ENCODE results near the gene RWDD2A.
A peak's percentile ranks its signal among the peaks of the same experiment; 100 is the strongest.
"Not testable (repeated sequence)": the region's sequence is repeated elsewhere in the genome, so short reads cannot be mapped to it uniquely, and the experiment has no call there.

The RWDD2A gene

GRCh38 chr6:83192871-83193746, at the start of gene RWDD2A, which contains the start of gene PGM3:
RWDD2A (plus strand) TSS chr6:83193357; CDS start chr6:83194452, 1,095 bp downstream.
PGM3 (minus strand) TSS chr6:83193265; CDS start chr6:83191012, 2,253 bp downstream.
- DNase-seq = peak; percentile 87 to 88

DNA sequence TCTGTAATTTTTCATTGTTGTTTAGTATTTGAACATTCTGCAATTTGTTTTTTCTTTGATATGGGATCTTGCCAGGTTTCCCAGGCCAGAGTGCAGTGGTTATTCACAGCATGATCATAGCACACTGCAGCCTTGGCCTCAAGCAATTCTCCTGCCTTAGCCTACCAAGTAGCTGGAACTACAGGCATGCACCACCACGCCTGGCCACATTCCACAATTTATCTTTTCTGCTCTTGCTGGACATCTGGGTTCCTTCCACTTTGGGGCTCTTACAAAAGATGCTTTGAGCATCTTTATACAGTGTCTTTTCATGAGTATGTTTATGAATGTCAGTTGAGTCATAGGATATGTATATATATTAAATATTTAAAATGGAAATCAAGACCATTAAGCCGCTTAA, 42.0 kb upstream of the RWDD2A start:
- no peak for DNase-seq

DNA sequence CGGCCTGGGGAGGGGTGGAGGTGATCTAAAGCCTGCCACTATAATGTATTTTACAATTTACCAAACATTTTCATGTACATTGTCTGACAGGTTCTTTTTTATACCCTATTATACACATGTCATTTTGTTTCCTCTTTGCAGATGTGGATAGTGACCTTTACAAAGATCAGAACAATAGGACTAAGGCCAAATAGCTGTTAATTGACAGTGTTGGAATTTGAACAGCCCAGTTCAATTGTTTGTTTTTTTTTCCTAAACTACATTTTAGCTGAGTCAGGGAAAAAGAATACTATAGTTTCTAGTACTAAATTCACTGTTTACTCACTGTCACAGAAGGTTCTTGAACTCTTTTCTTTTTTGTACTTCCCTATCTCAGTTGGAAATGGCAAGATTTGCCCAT, 40.2 kb upstream of the RWDD2A start:
- no peak for DNase-seq

GRCh38 chr6:83153883-83154521, 39.2 kb upstream of the RWDD2A start:
- no peak for DNase-seq

GRCh38 chr6:83155794-83156193, 37.4 kb upstream of the RWDD2A start:
- DNase-seq = no peak

- no peak for DNase-seq
Measured at GRCh38 chr6:83160167-83160566, 33.0 kb upstream of the RWDD2A start.

DNA sequence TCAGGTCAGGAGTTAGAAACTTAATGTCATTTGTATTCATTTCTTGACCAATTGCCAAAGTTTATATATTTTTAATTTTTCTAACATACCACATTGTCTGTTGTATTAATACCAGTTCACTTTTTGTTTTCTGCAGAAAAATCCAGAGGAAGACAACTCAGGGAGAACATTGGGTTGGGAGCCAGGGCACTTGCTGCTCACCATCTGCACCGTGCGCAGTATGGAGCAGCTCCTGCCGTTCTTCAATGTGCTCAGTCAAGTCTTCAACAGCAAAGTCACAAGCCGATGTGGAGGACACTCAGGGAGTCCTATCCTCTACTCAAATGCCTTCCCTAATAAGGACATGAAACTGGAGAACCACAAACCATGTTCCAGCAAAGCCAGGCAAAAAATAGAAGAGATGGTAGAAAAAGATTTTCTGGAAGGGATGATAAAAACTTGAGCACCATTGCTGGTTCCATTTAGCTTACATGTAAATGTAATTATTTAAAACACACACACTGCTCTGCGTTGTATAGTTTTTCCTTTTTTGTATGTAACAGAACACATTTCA, 25.4 kb upstream of the RWDD2A start:
- DNase-seq = no peak

DNA sequence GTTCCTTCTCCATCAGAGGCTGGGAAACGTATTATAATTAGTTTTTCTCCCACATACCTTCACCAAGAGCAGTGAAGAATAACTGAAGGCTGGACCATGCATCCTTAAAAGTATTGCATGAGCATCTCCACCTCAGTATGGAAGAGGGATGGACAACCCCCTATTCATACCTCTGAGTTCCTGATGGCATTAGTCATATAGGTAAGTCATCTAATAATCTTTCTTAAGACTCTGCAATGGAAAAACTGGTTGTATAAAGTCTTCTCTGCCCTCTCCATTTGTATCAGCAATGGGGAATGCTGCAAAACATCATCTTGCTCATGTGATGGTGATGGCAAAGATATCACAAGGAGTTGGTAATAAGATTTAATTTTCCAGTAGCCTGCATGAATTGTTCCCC, 24.6 kb upstream of the RWDD2A start:
- DNase-seq = no peak

GRCh38 chr6:83169106-83169505, 24.1 kb upstream of the RWDD2A start:
- no peak for DNase-seq

- DNase-seq = no peak
Measured at GRCh38 chr6:83169511-83169910, 23.6 kb upstream of the RWDD2A start.

- no peak for DNase-seq
Measured at GRCh38 chr6:83176246-83176645, 16.9 kb upstream of the RWDD2A start.

- DNase-seq = no peak
Measured at GRCh38 chr6:83180426-83180950, 12.7 kb upstream of the RWDD2A start.

GRCh38 chr6:83182114-83182513, 11.0 kb upstream of the RWDD2A start:
- DNase-seq = no peak

DNA sequence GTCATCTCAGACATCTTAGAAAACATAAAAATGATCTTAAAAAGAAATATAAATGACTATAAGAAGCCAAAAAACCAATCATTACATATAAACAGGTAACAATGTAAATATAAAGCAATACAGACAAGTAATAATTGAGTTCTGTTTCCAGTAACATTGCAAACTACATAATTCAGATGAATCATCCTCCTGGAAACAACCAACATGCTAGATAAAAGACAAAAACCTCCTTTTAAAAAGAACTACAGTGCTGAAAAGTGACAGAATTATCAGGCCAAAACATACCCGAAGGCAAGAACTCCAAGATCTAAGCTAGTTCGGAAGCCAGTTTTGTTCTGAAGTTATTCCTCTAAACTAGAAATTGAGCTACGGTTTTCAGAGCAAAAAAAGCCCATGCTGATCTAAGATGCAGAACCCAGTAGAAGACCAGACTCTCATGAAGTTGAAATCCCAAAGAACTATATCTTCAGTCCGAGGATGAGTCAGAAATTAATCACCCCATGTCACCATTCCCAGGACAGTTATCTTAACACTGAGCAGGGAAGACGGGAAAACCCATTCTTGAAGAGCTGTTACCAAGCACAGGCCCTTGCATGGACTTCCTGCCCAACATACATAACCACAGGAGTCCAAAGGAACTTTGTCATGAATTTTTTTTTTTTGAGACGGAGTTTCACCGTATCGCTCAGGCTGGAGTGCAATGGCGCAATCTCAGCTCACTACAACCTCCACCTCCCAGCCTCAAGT, 9.9 kb upstream of the RWDD2A start:
- no peak for DNase-seq

DNA sequence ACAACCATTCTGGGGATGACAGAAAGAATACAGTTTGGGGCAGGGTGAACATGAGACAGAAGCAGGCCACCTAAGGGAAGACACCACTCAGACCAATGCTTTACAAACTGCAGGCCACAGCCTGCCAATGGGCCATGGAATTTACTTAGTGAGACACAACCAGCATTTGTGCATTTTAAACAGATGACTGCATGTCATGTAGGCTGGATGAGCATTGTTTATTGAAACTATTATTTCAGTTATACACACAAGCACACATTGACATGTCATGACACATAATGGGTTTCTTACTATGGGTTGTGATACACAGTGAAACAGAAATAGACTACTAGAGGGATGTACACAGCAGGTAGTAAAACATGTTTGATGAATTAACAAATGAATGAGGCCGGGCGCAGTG, 8.1 kb upstream of the RWDD2A start:
- no peak for DNase-seq

- DNase-seq = no peak
Measured at GRCh38 chr6:83188501-83188900, 4.7 kb upstream of the RWDD2A start.

DNA sequence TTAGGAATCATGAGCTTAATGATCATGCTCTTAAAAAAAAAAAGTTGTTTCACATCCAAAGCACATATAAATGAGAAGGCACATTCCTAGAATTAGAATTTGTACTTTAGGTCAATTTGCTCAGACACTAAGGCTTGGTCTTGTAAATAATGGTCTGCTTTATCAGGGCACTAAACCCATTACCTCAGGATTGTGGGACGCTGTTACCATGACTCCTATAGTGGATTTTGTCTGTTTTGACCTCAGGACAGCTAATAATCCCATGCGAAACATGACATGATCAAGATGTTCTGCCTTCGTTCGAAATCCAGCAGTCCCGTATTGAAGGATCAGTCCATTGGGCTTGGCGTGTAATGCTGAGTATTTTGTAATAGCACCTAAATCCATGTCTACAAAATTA, 2.5 kb upstream of the RWDD2A start:
- DNase-seq = no peak

DNA sequence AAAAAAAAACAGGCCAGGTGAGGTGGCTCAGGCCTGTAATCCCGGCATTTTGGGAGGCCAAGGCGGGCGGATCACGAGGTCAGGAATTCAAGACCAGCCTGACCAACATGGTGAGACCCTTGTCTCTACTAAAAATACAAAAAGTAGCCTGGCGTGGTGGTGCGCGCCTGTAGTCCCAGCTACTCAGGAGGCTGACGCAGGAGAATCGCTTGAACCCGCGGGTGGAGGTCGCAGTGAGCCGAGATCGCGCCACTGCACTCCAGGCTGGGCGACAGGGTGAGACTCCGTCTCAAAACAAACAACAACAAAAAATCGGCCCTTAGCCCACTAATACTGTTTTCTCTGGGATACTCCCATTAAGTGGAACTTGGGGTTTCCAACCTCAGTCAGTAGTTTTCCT, 1.2 kb upstream of the RWDD2A start:
- DNase-seq = not testable (repeated sequence)

DNA sequence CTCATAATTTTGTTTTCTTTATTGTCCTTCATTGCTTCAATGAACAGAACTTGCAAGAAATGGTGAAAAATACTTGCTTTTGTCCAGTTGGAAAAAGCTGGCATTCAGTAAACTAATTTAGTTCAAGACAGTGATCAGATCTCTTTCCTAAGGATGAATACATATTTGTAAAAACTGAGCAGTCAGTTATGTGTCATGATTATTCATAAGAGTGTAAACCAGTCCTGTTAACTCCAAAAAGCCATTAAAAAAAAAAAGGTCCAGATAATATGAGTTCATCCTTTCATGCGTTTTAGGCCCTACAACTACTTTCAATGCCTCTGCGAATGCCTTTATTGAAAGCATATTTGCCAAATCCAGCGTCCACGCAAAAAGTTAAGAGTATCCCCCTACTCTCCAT, 701 bp upstream of the RWDD2A start:
- no peak for DNase-seq

- DNase-seq = peak; percentile 8 to 15
Measured at GRCh38 chr6:83193747-83194566, 800 bp downstream of the RWDD2A start.

GRCh38 chr6:83198486-83199172, 5.5 kb downstream of the RWDD2A start:
- DNase-seq = no peak

Measured in activated CD4-positive, alpha-beta T cell treated with anti-CD3 and anti-CD28 coated beads for 4 hours (primary cell).